GM23338 (cell line): ENCODE results near the gene HSPG2.

ENCODE experiments used
- CREB1 ChIP-seq: fragments of 250-450 bp; sonication (Bioruptor Pico); IDR thresholded peaks from 2 replicates; pipeline ENCODE4 v1.5.0; 2020; ENCODE audit warnings: low read depth, mild to moderate bottlenecking, moderate library complexity
- EZH2 ChIP-seq: fragments of 200-600 bp; sonication (generic); IDR thresholded peaks from one replicate; pipeline ENCODE4 v1.8.0; 2017; ENCODE audit warnings: antibody characterized with exemption, mild to moderate bottlenecking, low read depth; ENCODE audit not compliant: unreplicated experiment
- EZH2phosphoT487 ChIP-seq: fragments of 200-600 bp; sonication (generic); IDR thresholded peaks from one replicate; pipeline ENCODE4 v1.8.1; 2018; ENCODE audit warnings: antibody characterized with exemption; ENCODE audit not compliant: unreplicated experiment
- JUNB ChIP-seq: IDR thresholded peaks from one replicate; pipeline ENCODE4 v1.6.1; 2016; ENCODE audit warnings: antibody characterized with exemption; ENCODE audit not compliant: unreplicated experiment
- NANOG ChIP-seq: IDR thresholded peaks from 2 replicates; pipeline ENCODE4 v1.6.1; 2016; ENCODE audit warnings: antibody characterized with exemption, borderline replicate concordance
- POLR2AphosphoS5 ChIP-seq: IDR thresholded peaks from 2 replicates; pipeline ENCODE4 v1.6.1; 2016; ENCODE audit warnings: antibody characterized with exemption, low read depth
- STAT1 ChIP-seq: IDR thresholded peaks from one replicate; pipeline ENCODE4 v1.6.1; 2016; ENCODE audit warnings: antibody characterized with exemption; ENCODE audit not compliant: unreplicated experiment
- ZNF114 ChIP-seq: fragments of 250-450 bp; sonication (Bioruptor Pico); IDR thresholded peaks from 2 replicates; pipeline ENCODE4 v1.5.0; 2020; ENCODE audit warnings: mild to moderate bottlenecking, moderate library complexity
- ZNF331 ChIP-seq: fragments of 250-450 bp; sonication (Bioruptor Pico); IDR thresholded peaks from 2 replicates; pipeline ENCODE4 v1.5.0; 2020; ENCODE audit warnings: low read depth, mild to moderate bottlenecking, moderate library complexity
- TF ChIP-seq, protein P1 (sequence below), 2 experiments: fragments of 200-600 bp in 1 of 2; sonication (generic) in 1 of 2; conservative IDR thresholded peaks; 2 replicates each; pipeline versions ENCODE4 v1.5.1 to v1.6.1; 2016 to 2017; ENCODE audit warnings: antibody characterized with exemption in 2 of 2, low read depth in 2 of 2, mild to moderate bottlenecking in 2 of 2, moderate library complexity in 1 of 2
- TF ChIP-seq, protein P2 (sequence below): IDR thresholded peaks from 2 replicates; pipeline ENCODE4 v1.6.1; 2016; ENCODE audit warnings: antibody characterized with exemption
- TF ChIP-seq, protein P3 (sequence below): IDR thresholded peaks from one replicate; pipeline ENCODE4 v1.6.1; 2018; ENCODE audit warnings: antibody characterized with exemption; ENCODE audit not compliant: unreplicated experiment

DNA sequence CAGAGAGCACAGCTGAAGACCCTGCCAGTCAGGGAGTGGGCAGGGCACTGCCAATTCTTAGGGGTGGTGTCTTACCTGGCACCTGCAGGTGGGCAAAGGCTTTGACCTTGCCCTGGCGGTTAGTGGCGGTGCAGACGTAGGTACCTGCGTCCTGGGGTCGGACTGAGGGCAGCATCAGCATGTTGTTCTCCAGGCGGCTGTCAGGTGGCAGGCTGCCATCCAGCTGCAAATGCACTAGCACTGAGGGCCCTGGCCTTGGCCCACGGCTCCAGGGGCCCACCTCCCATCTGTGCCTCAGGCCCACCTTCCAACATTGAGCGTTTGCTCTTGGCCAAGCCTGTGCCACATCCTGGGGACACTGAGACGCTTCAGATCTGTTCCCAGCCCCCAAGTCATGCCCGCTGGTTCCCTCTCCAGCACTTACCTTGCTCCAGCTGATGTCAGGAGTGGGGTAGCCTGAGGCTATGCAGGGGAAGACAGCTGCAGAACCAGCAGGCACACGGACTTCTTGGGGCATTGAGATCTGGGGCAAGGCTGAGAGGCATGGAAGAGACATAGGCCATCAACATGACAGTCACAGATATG lies 103.6 kb downstream of the HSPG2 start:
- TF ChIP-seq POLR2AphosphoS5 = no peak
- TF ChIP-seq, protein P1, sequence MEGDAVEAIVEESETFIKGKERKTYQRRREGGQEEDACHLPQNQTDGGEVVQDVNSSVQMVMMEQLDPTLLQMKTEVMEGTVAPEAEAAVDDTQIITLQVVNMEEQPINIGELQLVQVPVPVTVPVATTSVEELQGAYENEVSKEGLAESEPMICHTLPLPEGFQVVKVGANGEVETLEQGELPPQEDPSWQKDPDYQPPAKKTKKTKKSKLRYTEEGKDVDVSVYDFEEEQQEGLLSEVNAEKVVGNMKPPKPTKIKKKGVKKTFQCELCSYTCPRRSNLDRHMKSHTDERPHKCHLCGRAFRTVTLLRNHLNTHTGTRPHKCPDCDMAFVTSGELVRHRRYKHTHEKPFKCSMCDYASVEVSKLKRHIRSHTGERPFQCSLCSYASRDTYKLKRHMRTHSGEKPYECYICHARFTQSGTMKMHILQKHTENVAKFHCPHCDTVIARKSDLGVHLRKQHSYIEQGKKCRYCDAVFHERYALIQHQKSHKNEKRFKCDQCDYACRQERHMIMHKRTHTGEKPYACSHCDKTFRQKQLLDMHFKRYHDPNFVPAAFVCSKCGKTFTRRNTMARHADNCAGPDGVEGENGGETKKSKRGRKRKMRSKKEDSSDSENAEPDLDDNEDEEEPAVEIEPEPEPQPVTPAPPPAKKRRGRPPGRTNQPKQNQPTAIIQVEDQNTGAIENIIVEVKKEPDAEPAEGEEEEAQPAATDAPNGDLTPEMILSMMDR (conservative IDR thresholded peaks at IDR 0.05; ENCODE audit: low read depth in 2 of 2) = no peak
- TF ChIP-seq NANOG = no peak
- no peak for TF ChIP-seq EZH2phosphoT487
- no peak for TF ChIP-seq JUNB
- no peak for TF ChIP-seq EZH2
- no peak for TF ChIP-seq ZNF114
- TF ChIP-seq, protein P2, sequence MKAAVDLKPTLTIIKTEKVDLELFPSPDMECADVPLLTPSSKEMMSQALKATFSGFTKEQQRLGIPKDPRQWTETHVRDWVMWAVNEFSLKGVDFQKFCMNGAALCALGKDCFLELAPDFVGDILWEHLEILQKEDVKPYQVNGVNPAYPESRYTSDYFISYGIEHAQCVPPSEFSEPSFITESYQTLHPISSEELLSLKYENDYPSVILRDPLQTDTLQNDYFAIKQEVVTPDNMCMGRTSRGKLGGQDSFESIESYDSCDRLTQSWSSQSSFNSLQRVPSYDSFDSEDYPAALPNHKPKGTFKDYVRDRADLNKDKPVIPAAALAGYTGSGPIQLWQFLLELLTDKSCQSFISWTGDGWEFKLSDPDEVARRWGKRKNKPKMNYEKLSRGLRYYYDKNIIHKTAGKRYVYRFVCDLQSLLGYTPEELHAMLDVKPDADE = no peak
- TF ChIP-seq, protein P3, sequence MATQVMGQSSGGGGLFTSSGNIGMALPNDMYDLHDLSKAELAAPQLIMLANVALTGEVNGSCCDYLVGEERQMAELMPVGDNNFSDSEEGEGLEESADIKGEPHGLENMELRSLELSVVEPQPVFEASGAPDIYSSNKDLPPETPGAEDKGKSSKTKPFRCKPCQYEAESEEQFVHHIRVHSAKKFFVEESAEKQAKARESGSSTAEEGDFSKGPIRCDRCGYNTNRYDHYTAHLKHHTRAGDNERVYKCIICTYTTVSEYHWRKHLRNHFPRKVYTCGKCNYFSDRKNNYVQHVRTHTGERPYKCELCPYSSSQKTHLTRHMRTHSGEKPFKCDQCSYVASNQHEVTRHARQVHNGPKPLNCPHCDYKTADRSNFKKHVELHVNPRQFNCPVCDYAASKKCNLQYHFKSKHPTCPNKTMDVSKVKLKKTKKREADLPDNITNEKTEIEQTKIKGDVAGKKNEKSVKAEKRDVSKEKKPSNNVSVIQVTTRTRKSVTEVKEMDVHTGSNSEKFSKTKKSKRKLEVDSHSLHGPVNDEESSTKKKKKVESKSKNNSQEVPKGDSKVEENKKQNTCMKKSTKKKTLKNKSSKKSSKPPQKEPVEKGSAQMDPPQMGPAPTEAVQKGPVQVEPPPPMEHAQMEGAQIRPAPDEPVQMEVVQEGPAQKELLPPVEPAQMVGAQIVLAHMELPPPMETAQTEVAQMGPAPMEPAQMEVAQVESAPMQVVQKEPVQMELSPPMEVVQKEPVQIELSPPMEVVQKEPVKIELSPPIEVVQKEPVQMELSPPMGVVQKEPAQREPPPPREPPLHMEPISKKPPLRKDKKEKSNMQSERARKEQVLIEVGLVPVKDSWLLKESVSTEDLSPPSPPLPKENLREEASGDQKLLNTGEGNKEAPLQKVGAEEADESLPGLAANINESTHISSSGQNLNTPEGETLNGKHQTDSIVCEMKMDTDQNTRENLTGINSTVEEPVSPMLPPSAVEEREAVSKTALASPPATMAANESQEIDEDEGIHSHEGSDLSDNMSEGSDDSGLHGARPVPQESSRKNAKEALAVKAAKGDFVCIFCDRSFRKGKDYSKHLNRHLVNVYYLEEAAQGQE = no peak
- no peak for TF ChIP-seq CREB1 (CRISPR knock-in tag)
- no peak for TF ChIP-seq ZNF331 (CRISPR knock-in tag)
- TF ChIP-seq STAT1 = no peak
